HG03039 (cell line): ENCODE measurements around the gene TCF7L1.
"Not testable (repeated sequence)": the region's sequence is repeated elsewhere in the genome, so short reads cannot be mapped to it uniquely, and the experiment has no call there.

Experiments used
- ATAC-seq: cut with Tn5 transposase; IDR thresholded peaks from one replicate; pipeline ENCODE4 v1.9.1; 2021; ENCODE audit warnings: mild to moderate bottlenecking, moderate library complexity; ENCODE audit not compliant: unreplicated experiment

The TCF7L1 gene

DNA sequence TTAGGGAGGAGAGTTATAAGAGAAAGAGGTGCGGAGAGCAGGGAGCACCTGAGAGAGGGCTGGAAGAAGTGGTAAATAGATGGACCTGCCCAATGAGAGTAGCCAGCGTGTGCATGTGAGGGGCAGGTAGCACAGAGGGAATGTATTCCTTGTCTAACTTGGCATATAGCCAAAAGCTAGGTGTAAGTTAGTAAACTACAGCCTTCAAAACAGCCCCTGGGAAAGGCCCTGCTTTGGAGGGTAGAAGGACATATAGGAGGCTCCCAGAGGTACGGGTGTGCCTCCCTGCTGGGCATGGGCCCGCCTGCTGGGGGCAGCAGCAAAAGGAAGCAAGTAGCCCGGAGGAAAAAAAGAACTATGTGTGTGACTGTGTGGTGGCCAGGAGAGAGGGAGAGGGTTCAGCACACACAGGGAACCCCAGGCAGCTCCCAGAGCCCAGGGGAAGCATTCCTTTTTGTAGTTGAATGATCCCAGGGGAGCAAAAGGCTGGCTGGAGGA is 48.0 kb downstream of the TCF7L1 start:
- ATAC-seq: no peak

DNA sequence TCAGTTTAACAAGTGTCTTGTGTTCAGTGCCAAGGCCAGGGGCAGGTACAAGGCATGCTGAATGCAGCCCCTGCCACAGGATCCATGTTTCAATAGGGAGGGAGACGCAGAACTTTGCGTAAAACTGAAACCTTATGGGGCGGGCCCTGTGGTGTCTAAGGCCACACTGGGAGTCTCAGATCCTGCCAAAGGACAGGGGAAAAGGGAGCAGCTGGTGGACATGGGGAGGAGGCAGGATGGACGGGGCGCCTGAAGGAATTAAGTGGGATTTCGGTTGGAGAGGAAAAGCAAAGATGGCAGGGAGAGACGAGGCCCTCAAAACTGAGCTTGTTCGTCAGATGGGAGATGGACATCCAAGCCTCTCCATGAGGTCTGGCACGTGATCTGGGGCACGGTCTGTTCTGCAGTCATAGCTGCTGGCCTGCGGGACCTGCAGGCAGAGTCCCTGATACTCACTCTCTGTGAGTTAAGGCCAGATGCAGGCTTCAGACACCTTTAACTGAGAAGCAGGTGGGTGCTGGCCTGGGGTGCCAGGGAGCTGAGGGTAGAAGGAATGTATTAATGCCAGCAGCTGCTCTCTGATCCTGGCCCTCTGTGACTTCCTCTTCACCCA is 48.8 kb downstream of the TCF7L1 start:
- no peak for ATAC-seq

GRCh38 chr2:85183076-85183475 is 49.9 kb downstream of the TCF7L1 start:
- ATAC-seq: no peak

DNA sequence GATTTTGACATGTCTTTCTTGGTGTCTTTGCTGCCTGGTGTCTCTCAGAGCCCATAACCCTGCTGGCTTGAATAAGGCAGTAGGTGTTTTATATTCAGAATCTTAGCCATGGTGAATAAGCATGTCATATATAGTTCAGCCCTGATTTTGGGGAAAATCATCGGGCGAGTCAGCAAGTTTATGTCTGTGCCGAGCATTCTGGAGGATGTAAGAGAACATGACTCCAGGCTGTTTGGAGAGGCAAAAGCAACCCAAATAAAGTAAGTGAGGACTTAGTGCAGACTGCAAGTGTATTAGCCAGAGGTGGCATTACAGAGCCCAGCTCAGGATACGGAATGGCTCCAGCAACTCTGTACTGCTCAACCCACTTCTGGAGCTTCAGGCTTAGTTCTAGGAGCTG is 50.3 kb downstream of the TCF7L1 start:
- ATAC-seq: no peak

DNA sequence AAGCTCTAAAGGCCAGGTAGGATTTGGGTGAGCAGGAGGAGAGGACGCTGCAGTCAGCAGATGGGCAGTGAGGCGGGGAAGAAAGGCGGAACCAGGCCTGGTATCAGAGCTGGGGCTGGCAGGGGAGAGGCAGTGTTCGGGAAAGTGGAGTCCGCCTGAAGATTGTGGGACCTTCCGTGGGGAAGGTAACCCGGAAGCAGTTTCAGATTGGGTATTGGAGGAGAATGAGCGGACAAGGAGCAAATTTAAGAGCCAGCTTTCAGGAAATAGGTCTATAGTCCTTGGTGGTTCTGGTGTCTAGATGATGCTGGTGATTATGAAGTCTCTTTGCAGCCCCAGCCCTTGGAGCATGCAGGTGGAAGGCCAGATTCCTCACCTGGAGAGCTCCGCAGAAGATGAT is 51.0 kb downstream of the TCF7L1 start:
- no peak for ATAC-seq

DNA sequence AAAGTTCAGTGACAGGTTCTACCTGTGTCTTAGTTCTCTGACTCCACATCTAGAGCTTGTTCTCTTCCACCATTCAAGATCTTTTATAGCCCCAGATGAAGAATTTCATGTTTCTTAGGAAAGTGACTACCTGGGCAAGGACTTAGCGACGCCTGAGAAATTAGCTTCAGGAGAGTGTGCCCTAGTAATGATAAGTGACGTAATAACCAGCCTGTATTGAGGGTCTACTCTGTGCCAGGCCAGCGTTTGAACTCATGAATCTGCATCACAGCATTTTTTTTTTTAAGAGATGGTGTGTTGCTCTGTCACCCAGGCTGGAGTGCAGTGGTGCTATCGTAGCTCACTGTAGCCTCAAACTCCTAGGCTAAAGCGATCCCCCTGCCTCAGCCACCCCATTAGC is 51.8 kb downstream of the TCF7L1 start:
- ATAC-seq: no peak

DNA sequence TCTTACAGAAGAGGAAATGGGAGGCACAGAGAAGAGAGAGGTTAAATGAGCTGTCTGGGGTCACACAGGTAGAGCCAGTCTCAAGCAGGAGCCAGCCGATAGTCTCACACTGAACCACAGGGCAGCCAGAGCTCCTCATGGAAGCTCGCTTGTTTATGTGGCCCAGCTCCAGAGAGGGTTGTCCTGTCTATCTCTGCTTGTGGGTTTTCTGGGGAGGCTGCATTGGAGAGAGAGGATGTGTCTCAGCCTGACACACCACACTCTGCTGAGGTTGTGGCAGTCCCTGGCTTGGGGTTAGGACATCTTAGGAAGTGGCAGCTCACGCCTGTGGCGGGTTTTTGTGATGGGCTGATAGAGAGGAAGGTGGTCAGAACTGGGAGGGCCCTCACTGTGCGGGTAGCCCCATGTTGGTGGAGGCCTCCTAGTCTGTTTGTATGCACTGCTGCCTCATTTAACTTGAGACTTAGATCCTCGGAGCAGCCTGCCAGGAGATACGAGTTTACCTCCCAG is 52.3 kb downstream of the TCF7L1 start:
- ATAC-seq: no peak

- ATAC-seq: no peak
These were observed 53.9 kb downstream of the TCF7L1 start for GRCh38 chr2:85187069-85187468.

GRCh38 chr2:85188852-85189251 is 55.7 kb downstream of the TCF7L1 start:
- ATAC-seq: no peak

- no peak for ATAC-seq
These were observed 56.5 kb downstream of the TCF7L1 start for GRCh38 chr2:85189606-85190270.

DNA sequence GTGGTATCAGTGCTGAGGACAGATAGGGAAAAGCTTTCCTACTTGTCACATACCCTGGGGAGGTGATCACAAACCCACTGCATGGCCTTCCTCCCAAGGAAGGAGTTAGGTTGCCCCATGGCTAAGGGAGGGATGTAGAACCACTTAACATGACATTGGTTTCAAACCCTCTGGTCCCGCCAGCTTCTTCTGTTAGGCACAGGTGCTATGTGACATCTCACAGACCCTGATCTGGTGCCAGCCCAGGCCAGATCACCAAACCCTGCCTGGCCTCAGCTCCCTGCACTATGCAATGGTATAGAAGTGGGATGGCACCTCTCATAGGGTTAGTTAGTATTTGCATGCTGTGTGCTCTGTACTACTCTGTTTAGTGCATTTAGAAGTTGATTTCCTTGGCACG is 58.0 kb downstream of the TCF7L1 start:
- no peak for ATAC-seq

- ATAC-seq: no peak
These were observed 61.7 kb downstream of the TCF7L1 start for GRCh38 chr2:85194780-85195480.

GRCh38 chr2:85195956-85196355 is 62.8 kb downstream of the TCF7L1 start:
- ATAC-seq: no peak

DNA sequence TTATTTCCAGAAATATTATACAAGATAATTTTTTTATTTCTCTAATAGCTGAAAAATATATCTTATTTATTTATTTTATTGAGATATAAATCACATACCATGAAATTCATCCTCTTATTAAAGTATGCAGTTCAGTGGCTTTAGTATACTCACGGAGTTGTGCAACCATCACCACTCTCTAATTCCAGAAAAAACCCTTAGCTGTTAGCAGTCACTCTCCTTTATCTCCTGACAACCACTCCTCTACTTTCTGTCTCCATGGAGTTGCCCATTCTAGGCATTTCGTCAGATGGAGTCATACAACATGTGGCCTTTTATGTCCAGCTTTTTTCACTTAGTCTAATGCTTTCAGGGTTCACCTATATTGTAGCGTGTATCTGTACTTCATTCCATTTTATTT is 66.5 kb downstream of the TCF7L1 start:
- ATAC-seq: no peak

GRCh38 chr2:85209887-85210286 is 76.7 kb downstream of the TCF7L1 start:
- no peak for ATAC-seq

GRCh38 chr2:85210511-85210910 is 77.3 kb downstream of the TCF7L1 start:
- no peak for ATAC-seq

DNA sequence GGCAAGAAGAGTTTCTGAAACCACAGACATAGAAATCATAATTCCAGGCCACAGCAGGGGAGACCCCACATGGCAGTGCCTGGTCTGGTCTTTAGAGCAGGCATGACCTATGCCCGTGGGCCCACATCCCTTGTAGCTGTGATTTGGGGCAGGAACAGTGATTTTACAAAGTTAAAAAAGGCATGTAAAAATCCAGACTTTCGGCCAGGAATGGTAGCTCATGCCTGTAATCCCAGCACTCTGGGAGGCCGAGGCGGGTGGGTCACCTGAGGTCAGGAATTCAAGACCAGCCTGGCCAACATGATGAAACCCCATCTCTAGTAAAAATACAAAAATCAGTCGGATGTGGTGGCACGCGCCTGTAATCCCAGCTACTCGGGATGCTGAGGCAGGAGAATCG is 78.4 kb downstream of the TCF7L1 start:
- not testable (repeated sequence) for ATAC-seq

- no peak for ATAC-seq
These were observed 79.6 kb downstream of the TCF7L1 start for GRCh38 chr2:85212841-85213240.

GRCh38 chr2:85213404-85213803 is 80.2 kb downstream of the TCF7L1 start:
- no peak for ATAC-seq

DNA sequence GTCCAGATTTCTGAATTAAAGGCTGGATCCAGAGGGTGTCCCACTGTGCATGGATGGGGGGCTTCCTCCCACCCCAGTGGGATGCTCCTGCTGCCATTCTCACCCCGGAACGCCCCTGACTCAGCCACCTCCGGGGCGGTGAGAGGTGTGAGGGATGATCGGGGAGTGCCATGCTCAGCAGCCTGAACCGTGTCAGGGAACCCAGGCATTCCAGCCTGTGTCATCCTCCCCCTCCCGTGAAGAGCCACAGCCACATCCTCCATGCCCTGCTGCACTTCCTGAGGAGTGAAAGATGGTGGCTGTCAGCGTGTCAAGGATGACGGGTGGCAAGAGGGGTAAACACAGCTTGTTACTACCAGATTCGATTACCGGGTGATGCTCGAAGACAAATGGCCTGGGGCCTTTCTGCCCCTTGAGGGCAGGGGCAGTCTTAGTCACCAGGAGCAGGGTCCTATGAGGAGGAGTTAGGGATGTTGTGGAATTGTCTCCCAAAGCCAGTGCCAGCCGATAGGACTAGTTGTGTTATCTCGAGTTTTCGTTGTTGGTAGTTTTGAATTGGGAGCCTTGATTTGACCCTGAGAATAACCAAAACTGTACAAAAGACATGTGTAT is 80.8 kb downstream of the TCF7L1 start:
- ATAC-seq: no peak

GRCh38 chr2:85215081-85215447 is 81.9 kb downstream of the TCF7L1 start:
- ATAC-seq: no peak
